ENCODE data around the gene CAPRIN1.

Gene CAPRIN1

GRCh38 chr11:34114014-34114413, 62.5 kb downstream of the CAPRIN1 start:
- H3K4me3 ChIP-seq (ENCODE audit: low read length, poor library complexity, severe bottlenecking), result no peak overlapping the region
- no peaks in the 10 kb centered on the region for H4K20me1 ChIP-seq (ENCODE audit: insufficient read depth, low read length, poor library complexity, severe bottlenecking)
- H2AFZ ChIP-seq (ENCODE audit: low read length), result no peak overlapping the region
- peaks cover 91% of the 10 kb centered on the region; the same call in 1 of the 2 replicates for H3K36me3 ChIP-seq (ENCODE audit: insufficient read depth, low read length)
- no peaks in the 10 kb centered on the region for H3K9me3 ChIP-seq (ENCODE audit: insufficient read depth, low read depth, low read length)
- no peaks in the 10 kb centered on the region for H3K27me3 ChIP-seq (ENCODE audit: insufficient read depth, low read length, poor library complexity, severe bottlenecking)
- H3K9me2 ChIP-seq (replicated peaks; ENCODE audit: low read depth, low read length), result no peaks in the 10 kb centered on the region
- TF ChIP-seq CTCF (conservative IDR thresholded peaks at IDR 0.05; ENCODE audit: low read length) (no peak), EZH2phosphoT487 (IDR thresholded peaks at IDR 0.05; ENCODE audit: borderline replicate concordance) (no peak)
- no peaks in the 10 kb centered on the region for H3K4me1 ChIP-seq (ENCODE audit: insufficient read depth, low read length, poor library complexity, severe bottlenecking)
- H3K9ac ChIP-seq (ENCODE audit: low read depth, low read length, poor library complexity, severe bottlenecking), result no peak overlapping the region
- H3K4me2 ChIP-seq (ENCODE audit: low read depth, low read length, poor library complexity, severe bottlenecking), result no peak overlapping the region
- H3F3A ChIP-seq (ENCODE audit: low read depth), result no peaks in the 10 kb centered on the region
- peaks cover 3% of the 10 kb centered on the region; the same call in 1 of the 2 replicates for H3K79me2 ChIP-seq (ENCODE audit: insufficient read depth, low read length)

DNA sequence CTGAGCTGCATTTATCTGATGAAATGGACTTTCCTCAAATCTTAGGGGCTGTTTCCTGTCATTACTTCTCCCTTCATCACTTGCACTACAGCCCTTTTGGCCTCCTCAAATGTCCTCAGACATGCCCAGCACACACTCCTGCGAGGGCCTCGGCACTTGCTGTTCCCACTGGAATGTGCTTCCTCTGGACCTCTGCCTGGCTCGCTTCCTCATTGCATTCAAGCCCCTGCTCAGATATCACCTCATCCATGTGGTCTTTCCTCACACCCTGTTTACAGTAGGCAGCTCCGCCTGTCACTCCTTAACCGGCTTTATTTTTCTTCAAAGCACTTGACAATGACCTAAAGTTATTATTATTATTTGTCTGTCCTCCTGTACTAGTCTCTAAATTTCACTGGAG, 62.9 kb downstream of the CAPRIN1 start:
- Histone ChIP-seq H4K20me1 (ENCODE audit: insufficient read depth, low read length, poor library complexity, severe bottlenecking) (no peaks in the 10 kb centered on the region), H3K4me1 (ENCODE audit: insufficient read depth, low read length, poor library complexity, severe bottlenecking) (no peaks in the 10 kb centered on the region), H3K9me3 (ENCODE audit: insufficient read depth, low read depth, low read length) (no peaks in the 10 kb centered on the region), H3K27me3 (ENCODE audit: insufficient read depth, low read length, poor library complexity, severe bottlenecking) (no peaks in the 10 kb centered on the region), H3K4me3 (ENCODE audit: low read length, poor library complexity, severe bottlenecking) (no peak overlapping the region), H3K9me2 (replicated peaks; ENCODE audit: low read depth, low read length) (no peaks in the 10 kb centered on the region), H3K36me3 (ENCODE audit: insufficient read depth, low read length) (peaks cover 91% of the 10 kb centered on the region; the same call in 1 of the 2 replicates), H3K9ac (ENCODE audit: low read depth, low read length, poor library complexity, severe bottlenecking) (no peak overlapping the region), H3F3A (ENCODE audit: low read depth) (no peaks in the 10 kb centered on the region), H3K79me2 (ENCODE audit: insufficient read depth, low read length) (no peaks in the 10 kb centered on the region; the same call in 1 of the 2 replicates), H3K4me2 (ENCODE audit: low read depth, low read length, poor library complexity, severe bottlenecking) (no peak overlapping the region), H2AFZ (ENCODE audit: low read length) (no peak overlapping the region)
- TF ChIP-seq CTCF (conservative IDR thresholded peaks at IDR 0.05; ENCODE audit: low read length) (no peak), EZH2phosphoT487 (IDR thresholded peaks at IDR 0.05; ENCODE audit: borderline replicate concordance) (no peak)

DNA sequence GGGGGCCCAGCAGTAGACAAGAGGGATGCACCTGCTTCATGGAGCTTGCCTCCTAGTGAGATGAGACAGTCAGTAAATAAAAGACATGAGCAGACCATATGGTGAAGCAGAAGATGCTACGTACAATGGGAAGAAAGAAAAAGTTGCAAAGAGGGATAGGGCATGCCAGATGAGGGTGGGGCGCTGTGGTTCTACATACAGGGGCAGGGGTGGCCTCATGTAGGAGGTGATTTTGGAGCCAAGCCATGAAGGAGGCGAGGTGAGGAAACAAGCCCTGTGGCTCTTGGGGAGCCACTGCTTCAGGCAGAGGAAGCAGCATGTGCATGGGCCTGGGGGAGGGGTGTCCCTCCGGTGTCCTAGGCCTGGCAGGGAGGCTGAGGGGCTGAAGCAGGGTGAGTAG, 69.1 kb downstream of the CAPRIN1 start:
- H3K79me2 ChIP-seq (ENCODE audit: insufficient read depth, low read length), result no peaks in the 10 kb centered on the region
- no peaks in the 10 kb centered on the region for H3K9me3 ChIP-seq (ENCODE audit: insufficient read depth, low read depth, low read length)
- H3K36me3 ChIP-seq (ENCODE audit: insufficient read depth, low read length), result peaks cover 86% of the 10 kb centered on the region; the same call in 1 of the 2 replicates
- H2AFZ ChIP-seq (ENCODE audit: low read length), result no peak overlapping the region
- no peaks in the 10 kb centered on the region for H3F3A ChIP-seq (ENCODE audit: low read depth)
- no peak overlapping the region for H3K4me3 ChIP-seq (ENCODE audit: low read length, poor library complexity, severe bottlenecking)
- no peaks in the 10 kb centered on the region for H3K9me2 ChIP-seq (replicated peaks; ENCODE audit: low read depth, low read length)
- no peaks in the 10 kb centered on the region for H3K4me1 ChIP-seq (ENCODE audit: insufficient read depth, low read length, poor library complexity, severe bottlenecking)
- TF ChIP-seq CTCF (conservative IDR thresholded peaks at IDR 0.05; ENCODE audit: low read length) (no peak), EZH2phosphoT487 (IDR thresholded peaks at IDR 0.05; ENCODE audit: borderline replicate concordance) (no peak)
- no peak overlapping the region for H3K9ac ChIP-seq (ENCODE audit: low read depth, low read length, poor library complexity, severe bottlenecking)
- H4K20me1 ChIP-seq (ENCODE audit: insufficient read depth, low read length, poor library complexity, severe bottlenecking), result no peaks in the 10 kb centered on the region
- H3K4me2 ChIP-seq (ENCODE audit: low read depth, low read length, poor library complexity, severe bottlenecking), result no peak overlapping the region
- H3K27me3 ChIP-seq (ENCODE audit: insufficient read depth, low read length, poor library complexity, severe bottlenecking), result no peaks in the 10 kb centered on the region
